ENCODE measurements around the gene NDUFB2. TPM values are rescaled to one million over a fixed set of nuclear protein-coding genes. Genes with fewer than 3 reads are reported as not detected.
A peak's percentile ranks its signal among the peaks of the same experiment; 100 is the strongest.

Gene NDUFB2
- total RNA-seq, 2 donors from 2014 or later: 180 to 202 TPM

GRCh38 chr7:140684066-140684950 is 12.2 kb upstream of the NDUFB2 start:
- Histone ChIP-seq H3K4me1 (ENCODE audit: control insufficient read depth, insufficient read depth, low read length) (peaks cover 6% of the 10 kb centered on the region), H3K9ac (ENCODE audit: extremely low read depth, low read length, poor library complexity, severe bottlenecking) (no peak overlapping the region), H3K27me3 (ENCODE audit: control insufficient read depth, insufficient read depth, low read length, poor library complexity, severe bottlenecking) (no peaks in the 10 kb centered on the region), H3K4me3 (ENCODE audit: low read length) (no peak overlapping the region), H3K27ac (ENCODE audit: low read depth, low read length) (peak overlapping the region; percentile 27), H3K36me3 (ENCODE audit: control insufficient read depth, insufficient read depth, low read length) (peaks cover 17% of the 10 kb centered on the region), H3K9me3 (ENCODE audit: control insufficient read depth, low read length) (no peaks in the 10 kb centered on the region)
- Mint-ChIP-seq H3K9me3 (no peaks in the 10 kb centered on the region), H3K4me3 (no peak overlapping the region), H3K4me1 (peaks cover 11% of the 10 kb centered on the region), H3K27ac (peak overlapping the region; percentile 75), H3K27me3 (ENCODE audit: insufficient read depth) (no peaks in the 10 kb centered on the region), H3K36me3 (ENCODE audit: low read depth) (peaks cover 21% of the 10 kb centered on the region)
- no peak for DNase-seq
- WGBS, 2 experiments (ENCODE audit: insufficient coverage in 1 of 2, insufficient read length in 1 of 2): 93 to 95% methylated on average over 11 to 20 of the region's 20 CpGs
- TF ChIP-seq, protein P1, sequence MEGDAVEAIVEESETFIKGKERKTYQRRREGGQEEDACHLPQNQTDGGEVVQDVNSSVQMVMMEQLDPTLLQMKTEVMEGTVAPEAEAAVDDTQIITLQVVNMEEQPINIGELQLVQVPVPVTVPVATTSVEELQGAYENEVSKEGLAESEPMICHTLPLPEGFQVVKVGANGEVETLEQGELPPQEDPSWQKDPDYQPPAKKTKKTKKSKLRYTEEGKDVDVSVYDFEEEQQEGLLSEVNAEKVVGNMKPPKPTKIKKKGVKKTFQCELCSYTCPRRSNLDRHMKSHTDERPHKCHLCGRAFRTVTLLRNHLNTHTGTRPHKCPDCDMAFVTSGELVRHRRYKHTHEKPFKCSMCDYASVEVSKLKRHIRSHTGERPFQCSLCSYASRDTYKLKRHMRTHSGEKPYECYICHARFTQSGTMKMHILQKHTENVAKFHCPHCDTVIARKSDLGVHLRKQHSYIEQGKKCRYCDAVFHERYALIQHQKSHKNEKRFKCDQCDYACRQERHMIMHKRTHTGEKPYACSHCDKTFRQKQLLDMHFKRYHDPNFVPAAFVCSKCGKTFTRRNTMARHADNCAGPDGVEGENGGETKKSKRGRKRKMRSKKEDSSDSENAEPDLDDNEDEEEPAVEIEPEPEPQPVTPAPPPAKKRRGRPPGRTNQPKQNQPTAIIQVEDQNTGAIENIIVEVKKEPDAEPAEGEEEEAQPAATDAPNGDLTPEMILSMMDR (conservative IDR thresholded peaks at IDR 0.05): no peak

DNA sequence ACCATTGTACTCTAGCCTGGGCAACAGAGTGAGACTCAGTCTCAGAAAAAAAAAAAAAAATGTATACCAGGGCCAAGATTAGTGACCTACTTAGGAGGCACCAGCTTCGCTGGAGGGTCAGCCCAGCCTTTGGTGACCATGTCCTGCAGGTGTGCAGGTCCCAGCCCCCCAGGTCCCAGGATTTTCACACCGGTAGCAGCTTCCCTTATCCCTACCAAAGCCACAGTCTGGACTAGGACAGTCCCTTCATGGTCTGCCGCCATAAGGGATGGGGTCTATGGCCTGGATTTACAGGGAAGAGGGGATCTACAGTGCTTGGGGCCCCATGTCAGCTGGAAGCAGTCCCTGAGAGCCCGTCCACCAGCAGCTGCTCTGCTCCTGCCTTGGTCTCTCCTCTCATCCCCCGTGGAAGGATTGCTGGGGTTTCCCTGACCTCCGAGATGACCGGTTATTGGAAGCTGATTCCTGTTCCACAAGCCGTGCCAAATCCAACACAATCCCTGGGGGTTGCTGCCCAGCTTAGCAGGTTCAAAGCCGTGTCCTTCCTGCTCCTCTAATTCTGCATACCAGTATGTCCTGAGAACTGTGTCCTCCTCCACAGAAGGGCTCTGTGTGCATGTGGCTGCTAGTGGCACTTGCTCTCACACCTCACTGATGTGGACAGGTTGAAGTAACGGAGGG is 11.0 kb upstream of the NDUFB2 start:
- WGBS, 2 experiments (ENCODE audit: insufficient coverage in 1 of 2, insufficient read length in 1 of 2): 91 to 95% methylated on average over 6 to 10 of the region's 10 CpGs
- Mint-ChIP-seq H3K4me3 (no peak overlapping the region), H3K9me3 (no peaks in the 10 kb centered on the region), H3K27ac (no peak overlapping the region), H3K36me3 (ENCODE audit: low read depth) (peaks cover 12% of the 10 kb centered on the region), H3K27me3 (ENCODE audit: insufficient read depth) (no peaks in the 10 kb centered on the region), H3K4me1 (peaks cover 11% of the 10 kb centered on the region)
- Histone ChIP-seq H3K27ac (ENCODE audit: low read depth, low read length) (no peak overlapping the region), H3K4me3 (ENCODE audit: low read length) (no peak overlapping the region), H3K4me1 (ENCODE audit: control insufficient read depth, insufficient read depth, low read length) (peaks cover 6% of the 10 kb centered on the region), H3K27me3 (ENCODE audit: control insufficient read depth, insufficient read depth, low read length, poor library complexity, severe bottlenecking) (no peaks in the 10 kb centered on the region), H3K36me3 (ENCODE audit: control insufficient read depth, insufficient read depth, low read length) (peaks cover 10% of the 10 kb centered on the region), H3K9me3 (ENCODE audit: control insufficient read depth, low read length) (no peaks in the 10 kb centered on the region), H3K9ac (ENCODE audit: extremely low read depth, low read length, poor library complexity, severe bottlenecking) (no peak overlapping the region)
- TF ChIP-seq, protein P1 (conservative IDR thresholded peaks at IDR 0.05): no peak
- no peak for DNase-seq

- Mint-ChIP-seq H3K4me3 (no peak overlapping the region), H3K36me3 (ENCODE audit: low read depth) (peaks cover 7% of the 10 kb centered on the region), H3K27me3 (ENCODE audit: insufficient read depth) (no peaks in the 10 kb centered on the region), H3K9me3 (no peaks in the 10 kb centered on the region), H3K4me1 (peaks cover 11% of the 10 kb centered on the region), H3K27ac (no peak overlapping the region)
- Histone ChIP-seq H3K4me1 (ENCODE audit: control insufficient read depth, insufficient read depth, low read length) (peaks cover 6% of the 10 kb centered on the region), H3K4me3 (ENCODE audit: low read length) (no peak overlapping the region), H3K36me3 (ENCODE audit: control insufficient read depth, insufficient read depth, low read length) (peaks cover 11% of the 10 kb centered on the region), H3K27ac (ENCODE audit: low read depth, low read length) (no peak overlapping the region), H3K9ac (ENCODE audit: extremely low read depth, low read length, poor library complexity, severe bottlenecking) (no peak overlapping the region), H3K27me3 (ENCODE audit: control insufficient read depth, insufficient read depth, low read length, poor library complexity, severe bottlenecking) (no peaks in the 10 kb centered on the region), H3K9me3 (ENCODE audit: control insufficient read depth, low read length) (no peaks in the 10 kb centered on the region)
- WGBS, 2 experiments (ENCODE audit: insufficient coverage in 1 of 2, insufficient read length in 1 of 2): 95 to 97% methylated on average over 7 to 11 of the region's 11 CpGs
- no peak for DNase-seq
- TF ChIP-seq, protein P1 (conservative IDR thresholded peaks at IDR 0.05): no peak
Observed at GRCh38 chr7:140686921-140687320, 9.6 kb upstream of the NDUFB2 start.

Data from endodermal cell (in vitro differentiated cells).